A673 (cell line): ENCODE data around the gene SRBD1.

Experiments
- CTCF ChIP-seq: fragments of 300-800, 200-600 bp; sonication (generic); conservative IDR thresholded peaks from 2 replicates; pipeline ENCODE4 v1.5.1; 2017; ENCODE audit warnings: low read depth, mild to moderate bottlenecking, antibody characterized with exemption, low read length, moderate library complexity, mixed read lengths
- EZH2 ChIP-seq: fragments of 200-600 bp; sonication (generic); IDR thresholded peaks from 2 replicates; pipeline ENCODE4 v1.6.1; 2017; ENCODE audit warnings: borderline replicate concordance, low read depth, mild to moderate bottlenecking, mixed read lengths, antibody characterized with exemption, low read length; ENCODE audit not compliant: poor library complexity, severe bottlenecking

- TF ChIP-seq CTCF, result no peak
- no peak for TF ChIP-seq EZH2
These were observed 174.6 kb downstream of the SRBD1 start for GRCh38 chr2:45436456-45436855.
